NCI-H345 (cell line): ENCODE results near the gene S100A12.

Source experiments
- DNase-seq: peaks from one replicate; lab custom pipeline; 2025; lab: John Stamatoyannopoulos, UW

S100A12 gene

GRCh38 chr1:153336650-153337049 lies 38.8 kb downstream of the S100A12 start:
- DNase-seq, result no peak

GRCh38 chr1:153333902-153334301 lies 41.5 kb downstream of the S100A12 start:
- no peak for DNase-seq

- no peak for DNase-seq
Observed at GRCh38 chr1:153324912-153325311, 50.5 kb downstream of the S100A12 start.
